H9 (cell line): ENCODE measurements around the gene FAM107A. TPM values are rescaled to one million over a fixed set of nuclear protein-coding genes. Genes with fewer than 3 reads are reported as not detected.

Experiments
- DNase-seq: peaks from one replicate; pipeline ENCODE4 v3.0.0-alpha.2; 2017
- H2AFZ ChIP-seq: one replicate; pipeline ENCODE4 v1.6.1; 2013; ENCODE audit warnings: mild to moderate bottlenecking, low read length, control low read depth, moderate library complexity
- H2AK5ac ChIP-seq: 2 replicates; pipeline ENCODE4 v1.6.1; 2013; ENCODE audit warnings: low read length, control low read depth, mixed read lengths; ENCODE audit not compliant: insufficient read length
- H2BK120ac ChIP-seq: one replicate; pipeline ENCODE4 v1.6.1; 2013; ENCODE audit warnings: low read depth, mild to moderate bottlenecking, low read length, control low read depth, inconsistent platforms; ENCODE audit not compliant: poor library complexity, severe bottlenecking
- H2BK12ac ChIP-seq: 2 replicates; pipeline ENCODE4 v1.6.1; 2013; ENCODE audit warnings: low read length, control low read depth, mixed read lengths, low read depth; ENCODE audit not compliant: insufficient read length
- H2BK15ac ChIP-seq: 2 replicates; pipeline ENCODE4 v1.6.1; 2013; ENCODE audit warnings: low read depth, low read length, control low read depth
- H2BK20ac ChIP-seq: one replicate; pipeline ENCODE4 v1.6.1; 2013; ENCODE audit warnings: low read depth, mild to moderate bottlenecking, low read length, control low read depth, inconsistent platforms; ENCODE audit not compliant: poor library complexity, severe bottlenecking
- H2BK5ac ChIP-seq: 2 replicates; pipeline ENCODE4 v1.6.1; 2013; ENCODE audit warnings: low read length, control low read depth, mixed read lengths; ENCODE audit not compliant: insufficient read length
- H3K14ac ChIP-seq: 2 replicates; pipeline ENCODE4 v1.6.1; 2013; ENCODE audit warnings: low read length, control low read depth; ENCODE audit not compliant: insufficient read depth
- H3K18ac ChIP-seq: 2 replicates; pipeline ENCODE4 v1.6.1; 2013; ENCODE audit warnings: low read depth, mild to moderate bottlenecking, mixed read lengths, low read length, control low read depth; ENCODE audit not compliant: insufficient read length
- H3K23ac ChIP-seq: 2 replicates; pipeline ENCODE4 v1.6.1; 2013; ENCODE audit warnings: low read length, control low read depth, mixed read lengths, low read depth; ENCODE audit not compliant: insufficient read length
- H3K23me2 ChIP-seq: 2 replicates; pipeline ENCODE4 v1.6.1; 2013; ENCODE audit warnings: low read depth, mild to moderate bottlenecking, mixed read lengths, low read length, control low read depth; ENCODE audit not compliant: insufficient read length, poor library complexity, severe bottlenecking
- H3K27ac ChIP-seq: 2 replicates; pipeline ENCODE4 v1.5.1; 2013; ENCODE audit warnings: low read length, control low read depth, mixed read lengths, low read depth; ENCODE audit not compliant: insufficient read length
- H3K27me3 ChIP-seq: 2 replicates; pipeline ENCODE4 v1.6.1; 2013; ENCODE audit warnings: low read length, control low read depth, inconsistent platforms; ENCODE audit not compliant: insufficient read depth
- H3K4ac ChIP-seq: 2 replicates; pipeline ENCODE4 v1.6.1; 2013; ENCODE audit warnings: low read depth, mild to moderate bottlenecking, control low read depth, inconsistent platforms, low read length, moderate library complexity
- H3K4me1 ChIP-seq: 2 replicates; pipeline ENCODE4 v1.6.1; 2013; ENCODE audit warnings: low read length, control low read depth, inconsistent platforms; ENCODE audit not compliant: insufficient read depth
- H3K4me2 ChIP-seq: 2 replicates; pipeline ENCODE4 v1.6.1; 2013; ENCODE audit warnings: low read length, control low read depth, mixed read lengths; ENCODE audit not compliant: insufficient read length, insufficient read depth
- H3K56ac ChIP-seq: 2 replicates; pipeline ENCODE4 v1.6.1; 2013; ENCODE audit warnings: low read depth, mild to moderate bottlenecking, mixed read lengths, low read length, control low read depth; ENCODE audit not compliant: insufficient read length
- H3K79me1 ChIP-seq: 2 replicates; pipeline ENCODE4 v1.6.1; 2013; ENCODE audit warnings: low read depth, mild to moderate bottlenecking, moderate library complexity, low read length, control low read depth, inconsistent platforms; ENCODE audit not compliant: insufficient read depth, poor library complexity, severe bottlenecking
- H3K79me2 ChIP-seq: 2 replicates; pipeline ENCODE4 v1.6.1; 2013; ENCODE audit warnings: low read length, control low read depth, inconsistent platforms; ENCODE audit not compliant: insufficient read depth
- H3K9ac ChIP-seq: 2 replicates; pipeline ENCODE4 v1.6.1; 2013; ENCODE audit warnings: low read length, control low read depth, mixed read lengths; ENCODE audit not compliant: insufficient read length; ENCODE audit errors: extremely low read depth
- H3K9me3 ChIP-seq: one replicate; pipeline ENCODE4 v1.6.1; 2013; ENCODE audit warnings: low read depth, low read length, inconsistent platforms; ENCODE audit not compliant: control insufficient read depth
- H3T11ph ChIP-seq: one replicate; pipeline ENCODE4 v1.6.1; 2013; ENCODE audit warnings: mild to moderate bottlenecking, low read length, control low read depth, inconsistent platforms
- H4K20me1 ChIP-seq: one replicate; pipeline ENCODE4 v1.6.1; 2013; ENCODE audit not compliant: control insufficient read depth, insufficient read length, insufficient read depth
- H4K5ac ChIP-seq: 2 replicates; pipeline ENCODE4 v1.6.1; 2013; ENCODE audit warnings: low read depth, mild to moderate bottlenecking, mixed read lengths, low read length, control low read depth; ENCODE audit not compliant: insufficient read length
- H4K8ac ChIP-seq: replicated peaks from 2 replicates; pipeline ENCODE4 v1.6.1; 2013; ENCODE audit warnings: low read length, control low read depth, mixed read lengths, low read depth; ENCODE audit not compliant: insufficient read length
- H4K91ac ChIP-seq: 2 replicates; pipeline ENCODE4 v1.6.1; 2013; ENCODE audit warnings: low read depth, mild to moderate bottlenecking, moderate library complexity, mixed read lengths, low read length, control low read depth; ENCODE audit not compliant: insufficient read length
- H3K27ac Mint-ChIP-seq, 3 experiments: 2 replicates in 2 of 3; 3 replicates in 1 of 3; pipeline ENCODE4 v1.8.0; 2020 to 2021; ENCODE audit warnings: mixed read lengths in 3 of 3, mild to moderate bottlenecking in 1 of 3, moderate library complexity in 1 of 3
- H3K27me3 Mint-ChIP-seq: 2 replicates; pipeline ENCODE4 v1.8.0; 2021; ENCODE audit warnings: low read depth, mild to moderate bottlenecking, moderate library complexity, mixed read lengths
- H3K36me3 Mint-ChIP-seq, 3 experiments: 2 replicates in 2 of 3; 3 replicates in 1 of 3; pipeline ENCODE4 v1.8.0; 2020 to 2021; ENCODE audit warnings: low read depth in 3 of 3, mixed read lengths in 3 of 3; ENCODE audit not compliant: insufficient read depth in 1 of 3
- H3K4me1 Mint-ChIP-seq, 2 experiments: 2 replicates each; pipeline ENCODE4 v1.8.0; 2020; ENCODE audit warnings: mixed read lengths in 2 of 2
- H3K4me3 Mint-ChIP-seq, 2 experiments: 2 replicates in 1 of 2; 3 replicates in 1 of 2; pipeline ENCODE4 v1.8.0; 2020 to 2021; ENCODE audit warnings: mild to moderate bottlenecking in 2 of 2, mixed read lengths in 2 of 2, moderate library complexity in 1 of 2
- H3K9me3 Mint-ChIP-seq, 2 experiments: 2 replicates in 1 of 2; 3 replicates in 1 of 2; pipeline ENCODE4 v1.8.0; 2020; ENCODE audit warnings: mild to moderate bottlenecking in 2 of 2, mixed read lengths in 2 of 2, moderate library complexity in 1 of 2
- CTCF ChIP-seq: fragments of 200-600 bp; sonication (generic); conservative IDR thresholded peaks from 3 replicates; pipeline ENCODE4 v1.8.0; 2021; ENCODE audit warnings: antibody characterized with exemption, mild to moderate bottlenecking
- WGBS: extraction: QIAGEN DNeasy Blood & Tissue Kit; methylation state at CpG from one replicate; pipeline ENCODE4 v1.1.7; 2013; ENCODE audit warnings: missing lambda C conversion rate, low lambda C conversion rate, mixed read lengths; ENCODE audit not compliant: insufficient read length; ENCODE audit errors: extremely low coverage; 5-methylcytosine and 5-hydroxymethylcytosine counted together
- total RNA-seq: library from RNA; stranded (reverse); gene quantifications from 2 replicates; pipeline ENCODE4 v1.2.1, GENCODE V29; 2021

FAM107A gene
- total RNA-seq, 1 experiment from 2014 or later, result 0.11 TPM

- H3K27me3 ChIP-seq, result no peaks in the 10 kb centered on the region
- no peak overlapping the region for H2BK20ac ChIP-seq
- H4K8ac ChIP-seq, result no peak overlapping the region
- no peaks in the 10 kb centered on the region for H3K9me3 ChIP-seq
- H4K20me1 ChIP-seq, result no peaks in the 10 kb centered on the region
- H2BK5ac ChIP-seq, result no peak overlapping the region
- H3K4me2 ChIP-seq, result no peak overlapping the region
- no peak overlapping the region for H3K23ac ChIP-seq
- no peaks in the 10 kb centered on the region for H3K79me2 ChIP-seq
- no peaks in the 10 kb centered on the region for H3K79me1 ChIP-seq
- no peak overlapping the region for H2AK5ac ChIP-seq
- H4K91ac ChIP-seq, result no peak overlapping the region
- Mint-ChIP-seq H3K36me3 (peaks cover 0 to 9% (median 0%) of the 10 kb centered on the region in 3 experiments; a peak in 2 of 7 replicates), H3K4me3 (peak overlapping the region in 1 of 2 experiments; percentile 7; a peak in 1 of 5 replicates), H3K27ac (peak overlapping the region in 1 of 3 experiments; percentile 30; a peak in 1 of 7 replicates), H3K9me3 (peaks cover 5 to 9% of the 10 kb centered on the region in 2 experiments; a peak in 4 of 5 replicates), H3K4me1 (peaks cover 25 to 31% of the 10 kb centered on the region in 2 experiments), H3K27me3 (peaks cover 27% of the 10 kb centered on the region)
- H4K5ac ChIP-seq, result no peak overlapping the region
- no peak overlapping the region for H3K27ac ChIP-seq
- no peak overlapping the region for H3T11ph ChIP-seq
- no peak overlapping the region for H3K9ac ChIP-seq
- no peak overlapping the region for H2BK12ac ChIP-seq
- no peak overlapping the region for H2BK15ac ChIP-seq
- WGBS, result no CpG with 5 or more reads among the region's 6 CpGs
- H3K23me2 ChIP-seq, result no peaks in the 10 kb centered on the region
- no peak overlapping the region for H3K56ac ChIP-seq
- no peak for DNase-seq
- no peak overlapping the region for H3K14ac ChIP-seq
- H3K4me1 ChIP-seq, result no peaks in the 10 kb centered on the region; the same call in 1 of the 2 replicates
- no peak overlapping the region for H2AFZ ChIP-seq
- H3K18ac ChIP-seq, result no peak overlapping the region
- no peak overlapping the region for H3K4ac ChIP-seq
- no peak for TF ChIP-seq CTCF
- no peak overlapping the region for H2BK120ac ChIP-seq
Observed at GRCh38 chr3:58573640-58574039, 3.6 kb downstream of the FAM107A start.
